ENCODE results near the gene CNKSR1. TPM values are rescaled to one million over a fixed set of nuclear protein-coding genes. Genes with fewer than 3 reads are reported as not detected.

Gene CNKSR1
- total RNA-seq, 1 experiment from 2014 or later, result 18.0 TPM

DNA sequence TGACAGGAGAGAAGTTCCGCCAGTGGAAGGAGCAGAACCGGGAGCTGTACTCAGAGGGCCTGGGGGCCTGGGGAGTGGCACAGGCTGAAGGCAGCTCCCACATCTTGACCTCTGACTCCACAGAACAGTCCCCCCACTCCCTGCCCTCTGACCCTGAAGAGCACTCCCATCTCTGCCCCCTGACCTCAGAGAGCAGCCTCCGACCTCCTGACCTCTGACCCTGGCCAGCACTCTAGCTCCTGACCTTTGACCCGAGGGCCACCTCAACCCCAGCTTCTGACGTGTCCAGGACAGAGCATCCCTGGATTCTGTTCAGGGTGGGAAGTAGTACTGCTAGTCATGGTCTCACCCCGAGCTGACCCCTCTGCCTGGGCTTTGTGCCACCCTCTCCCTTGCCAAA, 12.0 kb downstream of the CNKSR1 start:
- H3K36me3 Mint-ChIP-seq, result peaks cover 3% of the 10 kb centered on the region; the same call in 1 of the 2 replicates
- DNase-seq (ENCODE audit: low spot score), result no peak
- peaks cover 17% of the 10 kb centered on the region for H3K4me1 Mint-ChIP-seq
- no peaks in the 10 kb centered on the region; the same call in 1 of the 2 replicates for H3K27me3 Mint-ChIP-seq (ENCODE audit: low read depth)
- CTCF ChIA-PET, result interaction anchor here (1.0 to 5.9 kb wide), 15 partner anchors 12 to 385 kb away, joined by 4 to 165 read pairs (median 14); partner anchors contain the start of genes C1orf232, CEP85, CNKSR1 and SH3BGRL3
- H3K9me3 Mint-ChIP-seq, result no peaks in the 10 kb centered on the region
- POLR2A ChIA-PET, result interaction anchor here (1.9 kb wide), 1 partner anchor 45 kb away, joined by 9 read pairs; the partner anchor contains the start of gene CEP85
- ATAC-seq, result no peak
- no peak overlapping the region for H3K27ac Mint-ChIP-seq
- H3K4me3 Mint-ChIP-seq, result no peak overlapping the region
- no peak for TF ChIP-seq NFYB (CRISPR knock-in tag; conservative IDR thresholded peaks at IDR 0.05; ENCODE audit: low read depth)
- TF ChIP-seq ZNF396 (CRISPR knock-in tag; IDR thresholded peaks at IDR 0.05; ENCODE audit: borderline replicate concordance), result no peak
- TF ChIP-seq, protein P1, sequence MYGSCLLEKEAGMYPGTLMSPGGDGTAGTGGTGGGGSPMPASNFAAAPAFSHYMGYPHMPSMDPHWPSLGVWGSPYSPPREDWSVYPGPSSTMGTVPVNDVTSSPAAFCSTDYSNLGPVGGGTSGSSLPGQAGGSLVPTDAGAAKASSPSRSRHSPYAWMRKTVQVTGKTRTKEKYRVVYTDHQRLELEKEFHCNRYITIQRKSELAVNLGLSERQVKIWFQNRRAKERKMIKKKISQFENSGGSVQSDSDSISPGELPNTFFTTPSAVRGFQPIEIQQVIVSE (CRISPR knock-in tag; IDR thresholded peaks at IDR 0.05; ENCODE audit: borderline replicate concordance), result no peak
- no peak for TF ChIP-seq ZNF671 (CRISPR knock-in tag; IDR thresholded peaks at IDR 0.05)
- TF ChIP-seq ZBTB21 (CRISPR knock-in tag; IDR thresholded peaks at IDR 0.05; ENCODE audit: borderline replicate concordance), result no peak
- TF ChIP-seq SOX15 (CRISPR knock-in tag; IDR thresholded peaks at IDR 0.05), result no peak
- TF ChIP-seq, protein P2, sequence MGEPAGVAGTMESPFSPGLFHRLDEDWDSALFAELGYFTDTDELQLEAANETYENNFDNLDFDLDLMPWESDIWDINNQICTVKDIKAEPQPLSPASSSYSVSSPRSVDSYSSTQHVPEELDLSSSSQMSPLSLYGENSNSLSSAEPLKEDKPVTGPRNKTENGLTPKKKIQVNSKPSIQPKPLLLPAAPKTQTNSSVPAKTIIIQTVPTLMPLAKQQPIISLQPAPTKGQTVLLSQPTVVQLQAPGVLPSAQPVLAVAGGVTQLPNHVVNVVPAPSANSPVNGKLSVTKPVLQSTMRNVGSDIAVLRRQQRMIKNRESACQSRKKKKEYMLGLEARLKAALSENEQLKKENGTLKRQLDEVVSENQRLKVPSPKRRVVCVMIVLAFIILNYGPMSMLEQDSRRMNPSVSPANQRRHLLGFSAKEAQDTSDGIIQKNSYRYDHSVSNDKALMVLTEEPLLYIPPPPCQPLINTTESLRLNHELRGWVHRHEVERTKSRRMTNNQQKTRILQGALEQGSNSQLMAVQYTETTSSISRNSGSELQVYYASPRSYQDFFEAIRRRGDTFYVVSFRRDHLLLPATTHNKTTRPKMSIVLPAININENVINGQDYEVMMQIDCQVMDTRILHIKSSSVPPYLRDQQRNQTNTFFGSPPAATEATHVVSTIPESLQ (CRISPR knock-in tag; IDR thresholded peaks at IDR 0.05), result no peak
- no peak for TF ChIP-seq TCF7 (CRISPR knock-in tag; IDR thresholded peaks at IDR 0.05; ENCODE audit: low read depth)
- TF ChIP-seq, protein P3, sequence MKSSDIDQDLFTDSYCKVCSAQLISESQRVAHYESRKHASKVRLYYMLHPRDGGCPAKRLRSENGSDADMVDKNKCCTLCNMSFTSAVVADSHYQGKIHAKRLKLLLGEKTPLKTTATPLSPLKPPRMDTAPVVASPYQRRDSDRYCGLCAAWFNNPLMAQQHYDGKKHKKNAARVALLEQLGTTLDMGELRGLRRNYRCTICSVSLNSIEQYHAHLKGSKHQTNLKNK (CRISPR knock-in tag; IDR thresholded peaks at IDR 0.05), result no peak
- no peak for TF ChIP-seq NR3C1 (CRISPR knock-in tag; conservative IDR thresholded peaks at IDR 0.05; ENCODE audit: low read depth)
- TF ChIP-seq, protein P4, sequence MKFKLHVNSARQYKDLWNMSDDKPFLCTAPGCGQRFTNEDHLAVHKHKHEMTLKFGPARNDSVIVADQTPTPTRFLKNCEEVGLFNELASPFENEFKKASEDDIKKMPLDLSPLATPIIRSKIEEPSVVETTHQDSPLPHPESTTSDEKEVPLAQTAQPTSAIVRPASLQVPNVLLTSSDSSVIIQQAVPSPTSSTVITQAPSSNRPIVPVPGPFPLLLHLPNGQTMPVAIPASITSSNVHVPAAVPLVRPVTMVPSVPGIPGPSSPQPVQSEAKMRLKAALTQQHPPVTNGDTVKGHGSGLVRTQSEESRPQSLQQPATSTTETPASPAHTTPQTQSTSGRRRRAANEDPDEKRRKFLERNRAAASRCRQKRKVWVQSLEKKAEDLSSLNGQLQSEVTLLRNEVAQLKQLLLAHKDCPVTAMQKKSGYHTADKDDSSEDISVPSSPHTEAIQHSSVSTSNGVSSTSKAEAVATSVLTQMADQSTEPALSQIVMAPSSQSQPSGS (CRISPR knock-in tag; IDR thresholded peaks at IDR 0.05; ENCODE audit: borderline replicate concordance, low read depth), result no peak

DNA sequence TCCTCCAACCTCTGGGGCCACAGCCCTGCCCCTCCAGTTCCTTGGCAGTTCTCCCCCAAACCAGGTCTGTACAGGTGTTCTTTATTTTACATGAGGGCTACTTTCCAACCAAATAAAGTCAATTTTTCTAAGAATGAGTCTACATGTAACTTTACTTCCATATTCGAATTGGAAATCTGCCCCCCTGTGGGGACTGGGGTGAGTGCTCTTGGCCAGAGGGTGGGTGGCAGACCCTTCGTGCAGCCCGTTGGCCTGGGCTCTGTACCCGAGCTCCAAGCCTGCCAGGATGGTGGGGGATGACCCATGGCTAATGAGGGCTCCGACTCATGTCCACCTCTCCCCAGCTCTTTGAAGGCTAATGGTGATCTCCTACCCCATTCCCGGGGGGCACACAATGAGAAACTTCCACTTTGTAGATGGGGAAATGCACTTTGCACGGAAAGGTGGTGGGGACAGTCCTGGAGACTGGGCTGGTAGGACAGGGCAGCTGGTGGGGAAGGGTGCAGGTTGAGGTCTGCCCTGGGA, 12.5 kb downstream of the CNKSR1 start:
- Mint-ChIP-seq H3K9me3 (no peaks in the 10 kb centered on the region), H3K4me1 (peaks cover 17% of the 10 kb centered on the region), H3K36me3 (peaks cover 3% of the 10 kb centered on the region; the same call in 1 of the 2 replicates), H3K27me3 (ENCODE audit: low read depth) (no peaks in the 10 kb centered on the region; the same call in 1 of the 2 replicates), H3K4me3 (no peak overlapping the region), H3K27ac (no peak overlapping the region)
- no peak for ATAC-seq
- CTCF ChIA-PET, result interaction anchor here (0.5 to 5.9 kb wide), 54 partner anchors 9 to 636 kb away, joined by 3 to 165 read pairs (median 5); partner anchors contain the start of genes C1orf232, CD52, CEP85 and CNKSR1
- POLR2A ChIA-PET, result interaction anchor here (0.6 to 1.9 kb wide), 6 partner anchors 11 to 89 kb away, joined by 3 to 9 read pairs (median 4); partner anchors contain the start of genes CEP85 and ZNF593
- DNase-seq (ENCODE audit: low spot score), result no peak
- TF ChIP-seq, protein P5, sequence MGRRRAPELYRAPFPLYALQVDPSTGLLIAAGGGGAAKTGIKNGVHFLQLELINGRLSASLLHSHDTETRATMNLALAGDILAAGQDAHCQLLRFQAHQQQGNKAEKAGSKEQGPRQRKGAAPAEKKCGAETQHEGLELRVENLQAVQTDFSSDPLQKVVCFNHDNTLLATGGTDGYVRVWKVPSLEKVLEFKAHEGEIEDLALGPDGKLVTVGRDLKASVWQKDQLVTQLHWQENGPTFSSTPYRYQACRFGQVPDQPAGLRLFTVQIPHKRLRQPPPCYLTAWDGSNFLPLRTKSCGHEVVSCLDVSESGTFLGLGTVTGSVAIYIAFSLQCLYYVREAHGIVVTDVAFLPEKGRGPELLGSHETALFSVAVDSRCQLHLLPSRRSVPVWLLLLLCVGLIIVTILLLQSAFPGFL (CRISPR knock-in tag; IDR thresholded peaks at IDR 0.05; ENCODE audit: borderline replicate concordance), result no peak
- TF ChIP-seq IRF2 (CRISPR knock-in tag; IDR thresholded peaks at IDR 0.05; ENCODE audit: borderline replicate concordance, low read depth) (no peak), CREB1 (CRISPR knock-in tag; IDR thresholded peaks at IDR 0.05) (no peak), TCF7 (CRISPR knock-in tag; IDR thresholded peaks at IDR 0.05; ENCODE audit: low read depth) (no peak), ZNF396 (CRISPR knock-in tag; IDR thresholded peaks at IDR 0.05; ENCODE audit: borderline replicate concordance) (no peak), GABPB1 (CRISPR knock-in tag; IDR thresholded peaks at IDR 0.05) (no peak), ESRRA (CRISPR knock-in tag; IDR thresholded peaks at IDR 0.05; ENCODE audit: borderline replicate concordance) (no peak), ZNF423 (CRISPR knock-in tag; IDR thresholded peaks at IDR 0.05) (no peak)
- TF ChIP-seq, protein P6, sequence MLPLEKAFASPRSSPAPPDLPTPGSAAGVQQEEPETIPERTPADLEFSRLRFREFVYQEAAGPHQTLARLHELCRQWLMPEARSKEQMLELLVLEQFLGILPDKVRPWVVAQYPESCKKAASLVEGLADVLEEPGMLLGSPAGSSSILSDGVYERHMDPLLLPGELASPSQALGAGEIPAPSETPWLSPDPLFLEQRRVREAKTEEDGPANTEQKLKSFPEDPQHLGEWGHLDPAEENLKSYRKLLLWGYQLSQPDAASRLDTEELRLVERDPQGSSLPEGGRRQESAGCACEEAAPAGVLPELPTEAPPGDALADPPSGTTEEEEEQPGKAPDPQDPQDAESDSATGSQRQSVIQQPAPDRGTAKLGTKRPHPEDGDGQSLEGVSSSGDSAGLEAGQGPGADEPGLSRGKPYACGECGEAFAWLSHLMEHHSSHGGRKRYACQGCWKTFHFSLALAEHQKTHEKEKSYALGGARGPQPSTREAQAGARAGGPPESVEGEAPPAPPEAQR (CRISPR knock-in tag; IDR thresholded peaks at IDR 0.05), result no peak
- TF ChIP-seq, protein P7, sequence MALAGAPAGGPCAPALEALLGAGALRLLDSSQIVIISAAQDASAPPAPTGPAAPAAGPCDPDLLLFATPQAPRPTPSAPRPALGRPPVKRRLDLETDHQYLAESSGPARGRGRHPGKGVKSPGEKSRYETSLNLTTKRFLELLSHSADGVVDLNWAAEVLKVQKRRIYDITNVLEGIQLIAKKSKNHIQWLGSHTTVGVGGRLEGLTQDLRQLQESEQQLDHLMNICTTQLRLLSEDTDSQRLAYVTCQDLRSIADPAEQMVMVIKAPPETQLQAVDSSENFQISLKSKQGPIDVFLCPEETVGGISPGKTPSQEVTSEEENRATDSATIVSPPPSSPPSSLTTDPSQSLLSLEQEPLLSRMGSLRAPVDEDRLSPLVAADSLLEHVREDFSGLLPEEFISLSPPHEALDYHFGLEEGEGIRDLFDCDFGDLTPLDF (CRISPR knock-in tag; IDR thresholded peaks at IDR 0.05), result no peak
- TF ChIP-seq, protein P8, sequence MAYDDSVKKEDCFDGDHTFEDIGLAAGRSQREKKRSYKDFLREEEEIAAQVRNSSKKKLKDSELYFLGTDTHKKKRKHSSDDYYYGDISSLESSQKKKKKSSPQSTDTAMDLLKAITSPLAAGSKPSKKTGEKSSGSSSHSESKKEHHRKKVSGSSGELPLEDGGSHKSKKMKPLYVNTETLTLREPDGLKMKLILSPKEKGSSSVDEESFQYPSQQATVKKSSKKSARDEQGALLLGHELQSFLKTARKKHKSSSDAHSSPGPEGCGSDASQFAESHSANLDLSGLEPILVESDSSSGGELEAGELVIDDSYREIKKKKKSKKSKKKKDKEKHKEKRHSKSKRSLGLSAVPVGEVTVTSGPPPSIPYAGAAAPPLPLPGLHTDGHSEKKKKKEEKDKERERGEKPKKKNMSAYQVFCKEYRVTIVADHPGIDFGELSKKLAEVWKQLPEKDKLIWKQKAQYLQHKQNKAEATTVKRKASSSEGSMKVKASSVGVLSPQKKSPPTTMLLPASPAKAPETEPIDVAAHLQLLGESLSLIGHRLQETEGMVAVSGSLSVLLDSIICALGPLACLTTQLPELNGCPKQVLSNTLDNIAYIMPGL (CRISPR knock-in tag; IDR thresholded peaks at IDR 0.05), result no peak
- TF ChIP-seq, protein P9, sequence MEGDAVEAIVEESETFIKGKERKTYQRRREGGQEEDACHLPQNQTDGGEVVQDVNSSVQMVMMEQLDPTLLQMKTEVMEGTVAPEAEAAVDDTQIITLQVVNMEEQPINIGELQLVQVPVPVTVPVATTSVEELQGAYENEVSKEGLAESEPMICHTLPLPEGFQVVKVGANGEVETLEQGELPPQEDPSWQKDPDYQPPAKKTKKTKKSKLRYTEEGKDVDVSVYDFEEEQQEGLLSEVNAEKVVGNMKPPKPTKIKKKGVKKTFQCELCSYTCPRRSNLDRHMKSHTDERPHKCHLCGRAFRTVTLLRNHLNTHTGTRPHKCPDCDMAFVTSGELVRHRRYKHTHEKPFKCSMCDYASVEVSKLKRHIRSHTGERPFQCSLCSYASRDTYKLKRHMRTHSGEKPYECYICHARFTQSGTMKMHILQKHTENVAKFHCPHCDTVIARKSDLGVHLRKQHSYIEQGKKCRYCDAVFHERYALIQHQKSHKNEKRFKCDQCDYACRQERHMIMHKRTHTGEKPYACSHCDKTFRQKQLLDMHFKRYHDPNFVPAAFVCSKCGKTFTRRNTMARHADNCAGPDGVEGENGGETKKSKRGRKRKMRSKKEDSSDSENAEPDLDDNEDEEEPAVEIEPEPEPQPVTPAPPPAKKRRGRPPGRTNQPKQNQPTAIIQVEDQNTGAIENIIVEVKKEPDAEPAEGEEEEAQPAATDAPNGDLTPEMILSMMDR (IDR thresholded peaks at IDR 0.05), result no peak; the same call in 1 of the 2 replicates
